DMS153 (cell line): ENCODE data around the gene PIBF1.
A peak's percentile ranks its signal among the peaks of the same experiment; 100 is the strongest.

Experiments
- DNase-seq: peaks from one replicate; lab custom pipeline; 2025; lab: John Stamatoyannopoulos, UW

The PIBF1 gene

DNA sequence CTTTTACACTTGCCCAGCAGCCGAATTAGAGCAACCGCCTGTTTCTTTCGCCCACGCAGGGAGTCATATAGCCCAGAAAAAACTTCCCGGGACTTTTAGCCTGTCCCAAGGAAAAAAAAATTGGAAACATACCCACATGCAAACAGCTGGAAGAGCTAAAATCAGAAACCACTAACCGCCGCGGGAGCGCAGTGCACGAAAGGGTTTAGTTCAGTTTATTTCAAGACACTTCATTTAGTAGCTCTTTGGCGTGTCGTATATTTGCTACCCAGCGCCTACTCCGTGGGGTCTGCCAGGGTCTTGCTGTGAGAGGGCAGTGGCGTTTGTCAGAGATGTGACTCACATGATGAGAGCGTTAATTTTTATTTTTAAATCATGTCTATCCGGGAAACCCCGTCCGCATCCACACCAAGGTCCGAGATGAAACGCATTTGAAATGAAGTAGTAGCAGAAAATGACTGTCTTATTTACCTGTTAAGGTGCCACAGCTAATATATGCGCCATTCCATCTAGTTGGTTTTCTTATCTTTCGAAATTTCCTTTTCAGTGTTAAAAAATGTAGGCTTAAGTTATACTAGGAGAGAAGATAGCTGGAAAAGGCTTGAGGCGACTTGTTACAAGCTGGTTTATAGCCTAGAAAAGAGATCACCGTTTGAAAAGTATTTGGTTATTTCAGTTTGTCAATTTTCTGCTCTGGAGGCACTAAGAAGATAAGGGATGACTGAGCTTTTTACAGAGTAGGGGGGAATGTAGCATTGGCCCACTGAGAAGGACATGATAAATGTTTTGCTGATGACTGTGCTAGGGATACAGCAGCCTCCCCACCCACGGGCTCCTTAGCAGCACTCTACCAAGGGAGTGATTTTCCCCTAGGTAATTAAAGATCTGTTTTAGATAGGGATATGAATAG lies 278.6 kb downstream of the PIBF1 start:
- no peak for DNase-seq

GRCh38 chr13:73061473-73061872 lies 279.5 kb downstream of the PIBF1 start:
- DNase-seq: no peak

DNA sequence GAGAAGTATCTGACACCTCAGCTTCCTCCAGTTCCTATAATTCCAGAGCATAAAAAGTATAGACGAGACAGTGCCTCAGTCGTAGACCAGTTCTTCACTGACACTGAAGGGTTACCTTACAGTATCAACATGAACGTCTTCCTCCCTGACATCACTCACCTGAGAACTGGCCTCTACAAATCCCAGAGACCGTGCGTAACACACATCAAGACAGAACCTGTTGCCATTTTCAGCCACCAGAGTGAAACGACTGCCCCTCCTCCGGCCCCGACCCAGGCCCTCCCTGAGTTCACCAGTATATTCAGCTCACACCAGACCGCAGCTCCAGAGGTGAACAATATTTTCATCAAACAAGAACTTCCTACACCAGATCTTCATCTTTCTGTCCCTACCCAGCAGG lies 279.9 kb downstream of the PIBF1 start:
- DNase-seq: no peak

- no peak for DNase-seq
Measured at GRCh38 chr13:73062468-73062867, 280.5 kb downstream of the PIBF1 start.

- no peak for DNase-seq
Measured at GRCh38 chr13:73063166-73063565, 281.2 kb downstream of the PIBF1 start.

DNA sequence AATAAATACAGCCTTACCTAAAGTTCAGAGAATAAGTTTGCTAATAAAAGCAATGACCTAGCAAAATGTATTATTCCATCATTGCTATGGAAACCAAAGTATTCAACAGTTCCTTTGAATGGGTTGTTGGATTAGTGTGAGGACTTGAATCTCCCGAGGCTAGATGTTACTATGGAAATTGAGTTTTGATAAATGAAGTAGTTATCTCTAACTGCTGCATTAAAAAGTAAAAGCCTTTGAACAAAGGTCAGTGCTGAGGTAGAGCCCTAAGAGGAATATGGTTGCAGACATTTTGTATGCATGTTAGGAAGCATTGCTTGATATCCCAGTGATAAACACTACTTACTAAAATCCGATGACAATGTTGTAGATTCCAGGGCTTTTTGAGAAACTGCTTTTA lies 283.1 kb downstream of the PIBF1 start:
- DNase-seq: no peak

- DNase-seq: peak; percentile 93
Measured at GRCh38 chr13:73065665-73066340, 283.9 kb downstream of the PIBF1 start.
